ENCODE data around the gene LRRC4B. TPM values are rescaled to one million over a fixed set of nuclear protein-coding genes. Genes with fewer than 3 reads are reported as not detected.
A peak's percentile ranks its signal among the peaks of the same experiment; 100 is the strongest.

Gene LRRC4B
- total RNA-seq, 1 experiment from 2014 or later: 3.8 TPM

DNA sequence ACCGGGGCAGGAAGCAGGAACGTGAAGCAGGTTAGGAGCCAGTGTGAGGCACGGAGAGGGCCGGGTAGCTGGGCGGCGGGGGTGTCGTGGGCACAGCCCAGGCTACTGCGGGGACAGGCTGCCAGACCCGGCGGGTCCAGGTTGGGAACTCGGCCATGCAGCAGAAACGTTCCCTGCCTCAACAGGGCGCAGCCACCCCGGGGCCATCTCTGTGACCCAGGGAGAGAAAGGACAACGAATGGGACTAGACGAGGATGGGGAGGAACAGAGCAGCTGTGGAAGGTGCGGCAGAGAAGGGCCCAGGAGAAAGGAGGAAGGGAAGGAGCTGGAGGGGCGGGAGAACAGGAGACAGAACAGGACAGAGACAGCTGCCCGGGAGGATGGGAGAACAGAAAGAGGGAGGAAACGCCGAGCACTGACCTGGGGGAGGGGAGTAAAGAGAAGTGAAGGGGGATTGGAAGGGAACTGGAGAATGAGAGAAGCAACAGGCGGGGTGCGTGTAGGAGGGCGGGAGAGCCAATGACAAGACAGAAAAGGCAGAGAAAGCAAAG is 78.7 kb downstream of the LRRC4B start:
- peak overlapping the region; percentile 35 for H3K18ac ChIP-seq (ENCODE audit: insufficient read length, low read depth, low read length)
- no peak overlapping the region for H3T11ph ChIP-seq (ENCODE audit: low read length)
- no peak overlapping the region for H4K8ac ChIP-seq (replicated peaks; ENCODE audit: insufficient read length, low read depth, low read length)
- H3K79me2 ChIP-seq (ENCODE audit: insufficient read depth, low read length): no peaks in the 10 kb centered on the region
- no peak overlapping the region for H2BK12ac ChIP-seq (ENCODE audit: insufficient read length, low read depth, low read length)
- H4K5ac ChIP-seq (ENCODE audit: insufficient read length, low read depth, low read length): no peak overlapping the region
- peaks cover 7% of the 10 kb centered on the region; the same call in 1 of the 2 replicates for H3K27me3 ChIP-seq (ENCODE audit: insufficient read depth, low read length)
- Mint-ChIP-seq H3K27ac (no peak overlapping the region), H3K4me3 (peak overlapping the region in 1 of 2 experiments; percentile 55; a peak in 2 of 5 replicates), H3K36me3 (ENCODE audit: insufficient read depth in 1 of 3, low read depth in 3 of 3) (peaks cover 25 to 32% (median 26%) of the 10 kb centered on the region in 3 experiments), H3K27me3 (ENCODE audit: low read depth) (peaks cover 92% of the 10 kb centered on the region), H3K9me3 (peaks cover 31 to 43% of the 10 kb centered on the region in 2 experiments), H3K4me1 (peaks cover 29 to 42% of the 10 kb centered on the region in 2 experiments)
- H2BK120ac ChIP-seq (ENCODE audit: low read depth, low read length, poor library complexity, severe bottlenecking): no peak overlapping the region
- no peak overlapping the region for H2BK5ac ChIP-seq (ENCODE audit: insufficient read length, low read length)
- WGBS (ENCODE audit: extremely low coverage, insufficient read length, low lambda C conversion rate): no CpG with 5 or more reads among the region's 24 CpGs
- no peaks in the 10 kb centered on the region for H4K20me1 ChIP-seq (ENCODE audit: control insufficient read depth, insufficient read depth, insufficient read length)
- no peak overlapping the region for H3K27ac ChIP-seq (ENCODE audit: insufficient read length, low read depth, low read length)
- no peak overlapping the region for H3K4ac ChIP-seq (ENCODE audit: low read depth, low read length)
- H3K79me1 ChIP-seq (ENCODE audit: insufficient read depth, low read depth, low read length, poor library complexity, severe bottlenecking): no peaks in the 10 kb centered on the region
- peaks cover 8% of the 10 kb centered on the region for H3K9me3 ChIP-seq (ENCODE audit: control insufficient read depth, low read depth, low read length)
- H2BK20ac ChIP-seq (ENCODE audit: low read depth, low read length, poor library complexity, severe bottlenecking): no peak overlapping the region
- peak; percentile 59 for DNase-seq
- H3K9ac ChIP-seq (ENCODE audit: extremely low read depth, insufficient read length, low read length): no peak overlapping the region
- H4K91ac ChIP-seq (ENCODE audit: insufficient read length, low read depth, low read length): no peak overlapping the region
- H3K4me2 ChIP-seq (ENCODE audit: insufficient read depth, insufficient read length, low read length): peak overlapping the region; percentile 42
- H2AK5ac ChIP-seq (ENCODE audit: insufficient read length, low read length): no peak overlapping the region
- H3K56ac ChIP-seq (ENCODE audit: insufficient read length, low read depth, low read length): no peak overlapping the region
- H3K23me2 ChIP-seq (ENCODE audit: insufficient read length, low read depth, low read length, poor library complexity, severe bottlenecking): peaks cover 5% of the 10 kb centered on the region
- H3K14ac ChIP-seq (ENCODE audit: insufficient read depth, low read length): peak overlapping the region; percentile 51; the same call in 1 of the 2 replicates
- no peak overlapping the region for H2AFZ ChIP-seq (ENCODE audit: low read length)
- TF ChIP-seq, protein P1, sequence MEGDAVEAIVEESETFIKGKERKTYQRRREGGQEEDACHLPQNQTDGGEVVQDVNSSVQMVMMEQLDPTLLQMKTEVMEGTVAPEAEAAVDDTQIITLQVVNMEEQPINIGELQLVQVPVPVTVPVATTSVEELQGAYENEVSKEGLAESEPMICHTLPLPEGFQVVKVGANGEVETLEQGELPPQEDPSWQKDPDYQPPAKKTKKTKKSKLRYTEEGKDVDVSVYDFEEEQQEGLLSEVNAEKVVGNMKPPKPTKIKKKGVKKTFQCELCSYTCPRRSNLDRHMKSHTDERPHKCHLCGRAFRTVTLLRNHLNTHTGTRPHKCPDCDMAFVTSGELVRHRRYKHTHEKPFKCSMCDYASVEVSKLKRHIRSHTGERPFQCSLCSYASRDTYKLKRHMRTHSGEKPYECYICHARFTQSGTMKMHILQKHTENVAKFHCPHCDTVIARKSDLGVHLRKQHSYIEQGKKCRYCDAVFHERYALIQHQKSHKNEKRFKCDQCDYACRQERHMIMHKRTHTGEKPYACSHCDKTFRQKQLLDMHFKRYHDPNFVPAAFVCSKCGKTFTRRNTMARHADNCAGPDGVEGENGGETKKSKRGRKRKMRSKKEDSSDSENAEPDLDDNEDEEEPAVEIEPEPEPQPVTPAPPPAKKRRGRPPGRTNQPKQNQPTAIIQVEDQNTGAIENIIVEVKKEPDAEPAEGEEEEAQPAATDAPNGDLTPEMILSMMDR (conservative IDR thresholded peaks at IDR 0.05): no peak
- no peak overlapping the region for H2BK15ac ChIP-seq (ENCODE audit: low read depth, low read length)
- no peak overlapping the region for H3K23ac ChIP-seq (ENCODE audit: insufficient read length, low read depth, low read length)
- H3K4me1 ChIP-seq (ENCODE audit: insufficient read depth, low read length): peaks cover 4% of the 10 kb centered on the region; the same call in 1 of the 2 replicates
